T-helper 2 cell treated with Interferon-gamma antibody and Interleukin-4, amounts not matched to agents 100 ng/mL and 5 ng/mL, for 36 hours (primary cell): ENCODE data around the gene DNAH10. TPM values are rescaled to one million over a fixed set of nuclear protein-coding genes. Genes with fewer than 3 reads are reported as not detected.

Source experiments
- total RNA-seq: library from RNA; stranded (reverse); gene quantifications from 2 replicates; pipeline ENCODE4 v1.2.3, GENCODE V29; 2022

DNAH10 gene
- total RNA-seq, 1 donor from 2014 or later: 0.14 TPM

Other genes with a start within 250 kb of the DNAH10 start
- gene RILPL1, start 228.6 kb upstream of the DNAH10 start, total RNA-seq: 0.70 and 1.2 TPM in 2 replicates
- gene TMED2, start 177.7 kb upstream of the DNAH10 start, total RNA-seq: 194 and 215 TPM in 2 replicates
- 44.7 and 46.8 TPM in 2 replicates for gene DDX55, start 160.2 kb upstream of the DNAH10 start, total RNA-seq
- gene EIF2B1, start 128.6 kb upstream of the DNAH10 start, total RNA-seq: 71.9 and 72.1 TPM in 2 replicates
- gene GTF2H3, start 128.5 kb upstream of the DNAH10 start, total RNA-seq: 45.4 and 49.6 TPM in 2 replicates
- 2.3 and 2.6 TPM in 2 replicates for gene TCTN2, start 91.2 kb upstream of the DNAH10 start, total RNA-seq
- gene ATP6V0A2, start 49.9 kb upstream of the DNAH10 start, total RNA-seq: 57.8 and 61.0 TPM in 2 replicates
- gene CCDC92, start 210.5 kb downstream of the DNAH10 start, total RNA-seq: 17.6 and 18.0 TPM in 2 replicates
- 48.9 and 56.4 TPM in 2 replicates for gene ZNF664, start 210.9 kb downstream of the DNAH10 start, total RNA-seq